HUDEP-2 (cell line): Measurements from ENCODE around the gene CA14.
A peak's percentile ranks its signal among the peaks of the same experiment; 100 is the strongest.
"Not testable (repeated sequence)": the region's sequence is repeated elsewhere in the genome, so short reads cannot be mapped to it uniquely, and the experiment has no call there.

Source experiments
- DNase-seq, 76 experiments: peaks; one replicate each; lab custom pipeline; 2025; ENCODE audit not compliant: unreplicated experiment in 76 of 76; lab: John Stamatoyannopoulos, UW

Gene CA14

DNA sequence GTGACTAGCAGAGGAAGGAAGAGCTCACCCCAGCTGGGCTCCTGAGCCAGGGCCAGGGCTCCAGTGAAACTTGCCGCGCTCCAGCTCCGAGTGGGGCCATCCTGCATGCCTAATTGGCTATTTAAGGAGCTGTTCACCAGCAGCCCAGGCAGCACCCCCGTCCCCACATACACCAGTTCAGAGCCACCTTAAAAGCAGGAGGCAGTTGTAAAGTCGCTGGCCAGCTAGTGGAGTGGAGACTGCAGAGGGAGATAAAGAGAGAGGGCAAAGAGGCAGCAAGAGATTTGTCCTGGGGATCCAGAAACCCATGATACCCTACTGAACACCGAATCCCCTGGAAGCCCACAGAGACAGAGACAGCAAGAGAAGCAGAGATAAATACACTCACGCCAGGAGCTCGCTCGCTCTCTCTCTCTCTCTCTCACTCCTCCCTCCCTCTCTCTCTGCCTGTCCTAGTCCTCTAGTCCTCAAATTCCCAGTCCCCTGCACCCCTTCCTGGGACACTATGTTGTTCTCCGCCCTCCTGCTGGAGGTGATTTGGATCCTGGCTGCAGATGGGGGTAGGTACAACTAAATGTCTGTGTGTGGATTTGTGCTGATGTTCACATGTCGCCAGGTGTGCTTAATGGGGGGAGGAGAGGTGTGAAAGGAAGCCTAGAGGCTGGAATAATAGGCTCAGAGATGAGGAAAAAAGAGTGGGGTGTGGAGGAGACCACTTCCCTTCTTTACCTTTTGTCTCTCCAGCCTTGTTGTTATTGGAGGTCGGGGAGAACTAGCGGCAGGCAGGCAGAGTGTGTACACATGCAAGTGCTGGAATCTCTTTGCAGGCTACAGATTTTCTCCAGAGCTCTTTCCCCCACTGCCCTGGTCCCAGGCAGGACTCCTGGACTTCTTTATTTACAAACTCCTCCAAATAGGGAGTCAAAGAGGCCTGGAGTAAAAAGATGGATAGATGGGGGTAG, at the start of gene CA14:
Gene CA14 (plus strand): TSS at position 151 of the 962 bp plus-strand sequence. CDS start 355 bp downstream, at position 506.
- peak in 3 of 76 experiments; percentile 3 to 14 (median 8) for DNase-seq

DNA sequence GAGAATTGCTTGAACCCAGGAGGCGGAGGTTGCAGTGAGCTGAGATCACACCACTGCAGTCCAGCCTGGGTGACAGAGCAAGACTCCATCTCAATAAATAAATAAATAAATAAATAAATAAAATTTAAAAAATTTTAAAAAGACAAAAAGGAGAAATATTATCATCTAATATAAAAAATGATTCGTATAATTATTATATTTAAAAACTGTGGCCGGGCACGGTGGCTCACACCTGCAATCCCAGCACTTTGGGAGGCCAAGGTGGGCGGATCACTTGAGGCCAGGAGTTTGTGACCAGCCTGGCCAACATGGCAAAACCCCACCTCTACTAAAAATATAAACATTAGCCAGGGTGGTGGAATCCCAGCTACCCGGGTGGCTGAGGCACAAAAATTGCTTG, 49.1 kb upstream of the CA14 start:
- not testable (repeated sequence) for DNase-seq

DNA sequence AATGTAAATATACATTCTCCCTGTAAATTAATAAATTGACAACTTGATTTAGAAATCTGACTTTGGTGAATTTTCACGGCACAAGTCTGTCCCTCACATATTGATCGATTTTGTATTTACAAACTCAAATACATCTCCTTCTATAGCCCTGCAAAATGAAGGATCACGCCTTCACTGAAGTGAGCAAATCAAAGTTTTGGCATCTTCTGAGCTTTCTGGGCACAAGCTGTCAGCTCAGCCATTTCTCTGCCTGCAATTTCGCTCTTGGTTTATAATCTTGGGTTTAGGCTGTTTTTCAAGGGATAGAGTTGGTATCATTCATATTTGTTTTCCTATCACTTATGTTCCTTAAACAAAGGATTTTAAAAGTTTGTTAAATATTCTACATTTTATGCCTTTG, 47.5 kb upstream of the CA14 start:
- DNase-seq: no peak

DNA sequence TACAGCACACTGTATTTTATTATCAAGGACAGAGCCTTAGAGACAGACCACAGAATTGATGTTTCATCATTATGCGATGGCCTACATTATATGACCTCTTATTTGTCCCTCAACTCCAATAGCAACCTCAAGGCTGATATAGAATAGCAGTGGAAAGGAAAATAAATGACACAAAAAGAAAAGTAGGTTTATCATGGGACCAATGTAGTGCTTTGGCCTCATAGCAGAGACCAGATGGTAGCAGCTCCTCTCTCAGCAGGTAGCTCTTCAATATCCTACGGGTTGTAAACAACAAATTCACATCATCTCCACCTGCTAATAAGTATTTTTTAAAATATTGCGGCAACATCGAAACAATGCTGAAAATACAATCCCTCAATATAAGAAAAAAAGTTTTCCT, 46.9 kb upstream of the CA14 start:
- DNase-seq: no peak

DNA sequence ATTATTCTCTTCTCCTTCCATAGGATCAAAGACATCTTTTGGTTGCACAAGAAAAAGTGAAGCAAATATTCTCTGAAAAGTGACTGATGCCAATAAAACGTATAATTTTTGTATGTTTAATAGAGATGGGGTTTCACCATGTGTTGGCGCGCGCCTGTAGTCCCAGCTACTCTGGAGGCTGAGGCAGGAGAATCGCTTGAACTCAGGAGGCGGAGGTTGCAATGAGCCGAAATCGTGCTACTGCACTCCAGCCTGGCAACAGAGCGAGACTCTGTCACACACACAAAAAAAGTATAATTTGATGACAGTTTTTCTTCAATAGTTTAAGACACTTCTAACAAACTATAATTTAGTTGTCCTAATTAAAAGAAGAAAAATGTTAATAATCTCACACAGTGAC, 45.5 kb upstream of the CA14 start:
- no peak for DNase-seq

DNA sequence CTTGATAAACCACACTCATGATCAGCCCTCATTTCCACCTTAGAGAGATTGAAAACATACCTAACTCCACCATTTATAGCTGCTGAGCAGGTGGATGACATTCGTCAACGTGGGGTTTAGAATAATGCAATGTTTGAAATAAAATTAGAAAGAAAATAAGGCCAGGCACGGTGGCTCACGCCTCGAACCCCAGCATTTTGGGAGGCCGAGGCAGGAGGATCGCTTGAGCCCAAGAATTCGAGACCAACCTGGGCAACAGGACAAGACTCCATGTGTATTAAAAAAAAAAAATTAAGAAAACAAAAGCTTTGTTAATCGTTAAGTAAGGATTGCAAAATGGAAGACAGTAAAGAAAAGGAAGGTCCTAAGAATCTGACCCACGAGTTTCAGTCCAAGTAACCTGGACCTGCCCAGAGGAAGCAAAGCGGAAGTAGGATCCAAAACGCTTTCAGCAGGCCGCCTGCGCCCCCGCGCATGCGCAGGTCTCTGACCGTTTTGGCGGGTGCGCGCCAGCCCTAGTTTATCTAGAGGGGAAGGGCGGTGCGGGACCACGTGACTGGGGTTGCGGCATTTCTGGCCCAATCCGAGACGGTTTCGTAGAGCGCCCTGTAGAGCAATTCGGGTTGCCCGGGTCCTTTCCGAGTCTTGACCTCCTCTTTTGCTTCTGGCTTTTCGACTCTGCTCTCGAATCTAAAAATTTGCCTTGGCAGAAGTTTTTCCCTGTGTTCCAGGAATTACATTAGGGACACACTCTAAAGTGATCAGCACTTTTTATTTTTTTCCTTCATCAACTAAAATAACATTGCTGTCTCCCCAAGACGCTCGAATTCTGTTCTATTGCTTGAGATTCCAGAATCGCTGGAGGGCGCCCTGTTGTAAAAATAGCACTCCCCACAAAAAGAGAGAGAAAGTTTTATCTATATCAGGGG, 44.1 kb upstream of the CA14 start:
- peak in 74 of 76 experiments; percentile 18 to 97 (median 85) for DNase-seq

DNA sequence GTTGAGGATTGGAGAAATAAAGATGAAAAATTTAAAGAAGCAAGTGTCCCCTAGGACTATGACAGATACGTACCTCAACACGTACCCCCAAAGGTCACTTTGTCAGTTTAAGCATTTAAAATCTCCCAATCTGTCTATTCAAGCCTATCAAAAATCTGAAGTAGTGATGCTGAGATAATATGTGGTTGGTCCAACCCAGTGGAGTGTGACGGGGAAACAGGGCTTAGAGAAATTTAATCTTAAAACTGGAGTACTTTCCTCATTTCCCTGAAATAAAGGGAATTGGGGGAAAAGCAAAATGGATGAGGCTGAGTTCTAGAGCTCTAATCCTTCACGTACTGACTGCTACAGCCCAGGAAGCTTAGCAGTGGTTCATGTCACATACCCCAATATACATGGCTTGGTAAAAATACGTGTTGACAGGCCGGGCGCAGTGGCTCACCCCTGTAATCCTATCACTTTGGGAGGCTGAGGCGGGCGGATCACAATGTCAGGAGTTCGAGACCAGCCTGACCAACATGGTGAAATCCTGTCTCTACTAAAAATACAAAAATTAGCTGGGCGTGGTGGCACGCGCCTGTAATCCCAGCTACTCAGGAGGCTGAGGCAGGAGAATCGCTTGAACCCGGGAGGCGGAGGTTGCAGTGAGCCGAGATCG, 43.3 kb upstream of the CA14 start:
- not testable (repeated sequence) for DNase-seq

DNA sequence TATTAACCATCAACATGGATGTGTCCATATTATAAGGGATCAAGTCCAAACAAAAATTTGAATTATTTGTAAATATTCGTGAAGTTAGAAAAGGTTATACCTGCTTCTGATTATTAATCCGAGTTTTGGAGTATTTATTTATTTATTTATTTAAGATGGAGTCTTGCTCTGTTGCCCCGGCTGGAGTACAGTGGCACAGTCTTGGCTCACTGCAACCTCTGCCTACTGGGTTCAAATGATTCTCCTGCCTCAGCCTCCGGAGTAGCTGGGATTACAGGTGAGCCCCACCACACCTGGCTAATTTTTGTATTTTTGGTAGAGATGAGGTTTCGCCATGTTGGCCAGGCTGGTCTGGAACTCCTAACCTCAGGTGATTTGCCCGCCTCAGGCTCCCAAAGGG, 41.7 kb upstream of the CA14 start:
- not testable (repeated sequence) for DNase-seq

DNA sequence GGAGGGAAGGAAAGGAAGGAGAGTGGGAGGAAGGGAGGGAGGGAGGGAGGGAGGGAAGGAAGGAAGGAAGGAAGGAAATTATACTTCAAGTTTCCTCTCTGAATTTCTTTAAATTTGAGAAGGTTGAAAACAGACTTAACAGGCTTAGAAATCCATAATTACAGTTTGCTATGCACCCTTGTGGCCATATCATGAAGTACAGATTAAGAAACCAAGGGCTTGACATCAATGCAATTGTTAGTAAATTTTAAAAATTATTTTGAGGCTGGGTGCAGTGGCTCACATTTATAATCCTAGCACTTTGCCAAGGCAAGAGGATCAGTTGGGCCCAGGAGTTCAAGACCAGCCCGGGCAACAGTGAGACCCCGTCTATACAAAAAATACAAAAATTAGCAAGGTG, 36.0 kb upstream of the CA14 start:
- DNase-seq: peak in 6 of 76 experiments; percentile 3 to 31 (median 9)

DNA sequence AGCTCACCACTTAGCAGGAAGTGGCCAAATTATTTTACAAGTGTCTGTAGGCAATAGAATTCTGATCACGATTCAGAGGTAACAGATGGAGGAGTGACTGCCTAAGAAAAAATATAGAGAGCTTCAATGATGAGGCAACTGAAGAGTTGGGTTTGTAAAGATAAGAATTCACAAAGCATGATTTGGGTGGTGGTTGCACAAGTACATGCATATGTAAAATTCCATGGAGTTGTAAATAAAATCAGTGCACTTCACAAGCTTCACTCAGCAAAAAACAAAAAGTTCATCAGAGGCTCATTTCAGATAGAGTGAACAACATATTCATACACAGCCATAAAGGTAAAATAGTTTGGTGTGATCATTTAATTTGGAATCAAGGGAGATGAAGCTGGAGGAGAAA, 32.6 kb upstream of the CA14 start:
- no peak for DNase-seq

DNA sequence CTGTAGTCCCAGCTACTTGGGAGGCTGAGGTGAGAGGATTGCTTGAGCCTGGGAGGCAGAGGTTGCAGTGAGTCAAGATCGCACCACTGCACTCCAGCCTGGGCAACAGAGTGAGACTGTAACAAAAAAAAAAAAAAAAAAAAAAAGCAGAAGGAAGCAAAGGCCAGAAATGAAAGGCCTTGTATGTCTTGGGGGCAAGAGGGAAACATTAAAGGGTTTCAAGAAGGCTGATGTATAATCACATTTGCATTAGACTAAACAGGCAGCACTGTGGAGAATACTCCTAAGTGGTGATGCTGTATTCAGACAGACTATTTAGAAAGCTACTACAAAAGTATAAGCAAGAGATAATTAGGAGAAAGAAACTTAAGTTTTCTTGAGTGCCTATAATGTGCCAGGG, 32.0 kb upstream of the CA14 start:
- DNase-seq: no peak

DNA sequence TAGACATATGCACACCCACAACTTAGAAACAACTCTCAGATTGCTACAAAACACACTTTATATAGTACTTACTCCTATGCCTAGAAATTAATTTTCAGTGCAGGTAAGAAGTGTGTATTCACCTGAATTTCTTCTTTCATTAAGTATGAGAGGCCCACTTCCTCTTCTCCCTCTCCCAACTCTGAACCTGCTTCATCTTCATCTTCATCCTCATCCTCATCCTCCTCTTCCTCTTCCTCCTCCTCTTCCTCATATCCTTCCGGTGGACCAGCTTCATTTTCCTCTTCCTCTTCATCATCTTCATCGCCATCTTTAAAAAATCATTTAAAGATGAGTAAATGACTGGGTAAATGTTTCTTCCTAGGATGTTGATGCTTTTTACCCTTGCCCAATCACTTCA, 31.1 kb upstream of the CA14 start:
- DNase-seq: no peak

DNA sequence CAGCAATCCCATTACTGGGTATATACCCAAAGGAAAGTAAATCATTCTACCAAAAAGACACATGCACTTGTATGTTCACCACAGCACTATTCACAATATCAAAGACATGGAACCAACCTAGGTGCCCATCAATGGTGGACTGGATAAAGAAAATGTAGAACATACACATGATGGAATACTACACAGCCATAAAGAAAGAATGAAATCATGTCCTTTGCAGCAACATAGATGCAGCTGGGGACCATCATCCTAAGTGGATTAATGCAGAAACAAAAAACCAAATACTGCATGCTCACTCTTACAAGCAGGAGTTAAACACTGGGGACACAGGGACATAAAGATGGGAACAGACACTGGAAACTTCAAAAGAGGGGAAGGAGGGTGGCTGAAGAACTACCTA, 30.3 kb upstream of the CA14 start:
- DNase-seq: no peak

DNA sequence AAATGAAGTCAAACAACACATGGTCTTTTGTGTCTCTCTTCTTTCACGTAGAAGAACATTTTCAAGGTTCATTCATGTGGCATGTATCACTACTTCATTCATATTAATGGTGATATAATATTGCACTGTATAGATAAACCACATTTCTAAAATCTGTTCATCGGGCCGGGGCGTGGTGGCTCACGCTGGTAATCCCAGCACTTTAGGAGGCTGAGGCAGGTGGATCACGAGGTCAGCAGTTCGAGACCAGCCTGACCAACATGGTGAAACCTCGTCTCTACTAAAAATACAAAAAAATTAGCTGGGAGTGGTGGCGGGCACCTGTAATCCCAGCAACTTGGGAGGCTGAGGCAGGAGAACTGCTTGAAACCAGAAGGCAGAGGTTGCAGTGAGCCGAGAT, 29.3 kb upstream of the CA14 start:
- DNase-seq: not testable (repeated sequence)

DNA sequence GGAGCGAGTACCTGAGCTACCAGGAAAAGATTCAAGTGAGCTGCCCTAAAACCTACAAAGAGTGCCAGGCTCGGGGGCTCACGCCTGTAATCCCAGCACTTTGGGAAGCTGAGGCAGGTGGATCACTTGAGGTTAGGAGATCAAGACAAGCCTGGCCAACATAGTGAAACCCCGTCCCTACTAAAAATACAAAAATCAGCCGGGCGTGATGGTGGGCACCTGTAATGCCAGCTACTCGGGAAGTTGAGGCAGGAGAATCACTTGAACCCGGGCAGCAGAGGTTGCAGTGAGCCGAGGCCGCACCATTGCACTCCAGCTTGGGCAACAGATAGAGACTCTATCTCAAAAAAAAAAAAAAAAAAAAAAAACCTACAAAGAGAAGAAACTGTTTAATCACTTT, 24.7 kb upstream of the CA14 start:
- DNase-seq: not testable (repeated sequence)

DNA sequence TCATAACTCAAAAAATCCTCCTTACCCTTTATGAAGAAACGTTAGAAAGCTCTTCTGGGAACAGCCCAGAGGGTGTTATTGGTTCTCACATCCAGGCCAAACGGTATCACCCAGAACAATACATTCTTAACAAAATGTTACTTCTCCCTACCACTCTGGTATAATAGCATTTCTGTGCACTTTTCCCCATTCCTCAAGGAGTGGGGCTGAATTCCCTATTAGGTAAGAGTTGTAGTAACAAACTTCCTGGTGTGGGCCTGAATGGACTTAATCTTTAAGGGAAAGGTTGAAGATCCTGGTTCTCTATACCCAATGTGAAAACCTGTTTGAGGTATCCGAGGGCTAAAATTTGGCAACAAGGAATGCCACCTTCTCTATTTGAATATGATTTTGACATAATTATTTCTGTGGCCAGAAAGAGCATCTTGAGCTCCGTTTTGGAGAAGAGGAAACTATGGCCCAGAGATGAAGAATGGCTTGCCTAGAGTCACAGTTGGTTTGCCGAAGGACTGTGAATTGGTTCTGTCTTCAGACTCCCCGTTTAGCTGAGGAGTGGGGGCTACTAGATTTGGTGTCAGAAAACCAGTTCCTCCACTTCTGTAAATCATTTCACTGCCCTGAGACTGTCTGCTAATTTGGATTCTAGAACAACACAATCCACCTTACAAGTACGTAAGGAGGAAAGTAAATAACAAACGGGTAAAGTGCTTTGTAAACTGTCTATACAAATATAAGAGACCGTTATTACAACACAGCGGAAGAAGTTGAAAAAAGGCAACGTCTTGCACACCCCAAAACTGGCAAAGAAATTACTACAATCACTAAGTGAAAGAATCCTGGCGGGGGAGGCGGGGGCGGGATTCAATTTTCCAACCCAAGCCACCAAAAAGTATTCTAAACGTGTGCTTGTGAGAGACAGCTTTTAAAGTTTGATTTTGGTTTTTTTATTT, 23.9 kb upstream of the CA14 start:
- DNase-seq: peak in 1 of 76 experiments; percentile 9

DNA sequence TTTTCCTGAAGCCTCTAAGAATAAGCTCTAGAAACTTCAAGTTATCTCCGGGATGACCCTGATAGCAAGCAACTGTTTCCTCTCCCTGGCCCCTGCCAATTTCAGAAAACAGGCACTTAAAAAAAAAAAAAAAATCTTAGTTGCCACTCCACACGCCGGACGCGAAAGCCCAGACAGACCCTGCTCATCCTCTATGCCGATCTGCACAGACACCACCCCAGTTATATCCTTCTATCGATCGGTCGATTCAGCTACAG, 23.3 kb upstream of the CA14 start:
- DNase-seq: no peak

DNA sequence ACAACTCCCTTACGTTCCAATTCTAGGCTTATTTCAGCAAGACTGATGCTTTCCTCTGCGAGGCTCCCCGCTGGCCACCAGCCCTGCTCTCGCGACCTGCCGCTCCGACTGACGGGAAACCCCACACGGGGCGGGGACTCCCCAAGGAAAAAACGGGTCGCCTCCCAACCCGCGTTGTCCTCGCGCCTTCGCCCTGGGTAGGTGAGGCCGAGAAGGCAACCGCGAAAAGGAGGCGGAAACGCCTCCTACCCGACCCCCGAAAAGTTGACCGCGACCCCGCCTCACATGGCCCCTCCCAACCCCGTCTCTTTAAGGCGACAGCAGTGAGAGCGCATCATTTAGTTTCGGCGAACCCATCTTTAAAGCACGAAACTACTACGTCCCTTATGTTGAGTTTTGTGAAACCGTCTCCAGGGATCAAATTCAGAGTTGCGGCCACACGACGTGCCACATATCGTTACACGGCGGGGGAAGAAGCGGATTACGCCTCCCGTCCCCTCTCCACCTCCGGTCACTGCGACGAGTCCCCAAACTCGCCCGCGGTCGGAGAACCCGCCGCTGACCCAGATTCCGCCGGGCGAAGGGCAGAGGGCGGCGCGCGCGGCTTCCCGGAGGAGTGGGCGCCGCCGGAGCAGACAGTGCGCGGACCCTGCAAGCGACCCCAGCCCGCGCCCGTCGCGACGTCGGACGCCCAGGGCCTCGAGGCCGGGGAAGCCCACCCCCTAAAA, 22.8 kb upstream of the CA14 start:
- DNase-seq: peak in 74 of 76 experiments; percentile 40 to 85 (median 70)

DNA sequence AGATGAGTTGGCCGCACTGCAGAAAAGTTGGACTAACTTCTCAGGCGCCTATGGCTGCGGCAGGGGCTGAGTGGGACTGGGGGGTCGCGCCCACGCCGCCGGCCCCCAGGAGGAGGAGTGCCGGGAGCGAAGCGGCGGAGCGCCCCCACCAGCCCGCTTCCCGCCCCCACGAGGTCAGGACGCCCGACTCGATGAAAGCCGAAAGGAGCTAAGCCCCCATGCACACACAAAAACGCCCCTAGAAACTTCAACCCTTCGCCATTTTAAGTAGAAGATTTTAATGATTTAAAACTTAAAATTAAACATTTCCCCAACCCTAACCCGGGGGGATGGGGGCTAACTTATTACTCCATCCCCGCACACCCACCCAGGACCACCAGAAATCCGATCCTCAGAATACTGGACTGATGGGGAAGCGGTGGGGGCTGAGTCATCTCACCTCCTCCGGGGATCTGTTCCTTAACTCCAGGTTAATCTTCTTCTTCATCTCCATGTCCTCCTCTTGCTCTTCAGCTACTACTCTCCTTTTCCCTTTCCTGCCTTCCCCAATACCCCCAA, 22.2 kb upstream of the CA14 start:
- peak in 2 of 76 experiments; percentile 4 to 11 for DNase-seq
